Measurements from ENCODE around the gene CHST11. TPM values are rescaled to one million over a fixed set of nuclear protein-coding genes. Genes with fewer than 3 reads are reported as not detected.

Gene CHST11
- total RNA-seq, 2 experiments from 2014 or later: 53.4 to 53.6 TPM

- no peaks in the 10 kb centered on the region for H3K36me3 ChIP-seq (ENCODE audit: insufficient read depth, low read length)
- Mint-ChIP-seq H3K27ac (peak overlapping the region; percentile 86), H3K27me3 (no peaks in the 10 kb centered on the region), H3K36me3 (ENCODE audit: low read depth) (peaks cover 28% of the 10 kb centered on the region), H3K4me1 (ENCODE audit: low read depth) (peaks cover 79% of the 10 kb centered on the region), H3K9me3 (no peaks in the 10 kb centered on the region), H3K4me3 (peak overlapping the region; percentile 85)
- TF ChIP-seq, protein P1, sequence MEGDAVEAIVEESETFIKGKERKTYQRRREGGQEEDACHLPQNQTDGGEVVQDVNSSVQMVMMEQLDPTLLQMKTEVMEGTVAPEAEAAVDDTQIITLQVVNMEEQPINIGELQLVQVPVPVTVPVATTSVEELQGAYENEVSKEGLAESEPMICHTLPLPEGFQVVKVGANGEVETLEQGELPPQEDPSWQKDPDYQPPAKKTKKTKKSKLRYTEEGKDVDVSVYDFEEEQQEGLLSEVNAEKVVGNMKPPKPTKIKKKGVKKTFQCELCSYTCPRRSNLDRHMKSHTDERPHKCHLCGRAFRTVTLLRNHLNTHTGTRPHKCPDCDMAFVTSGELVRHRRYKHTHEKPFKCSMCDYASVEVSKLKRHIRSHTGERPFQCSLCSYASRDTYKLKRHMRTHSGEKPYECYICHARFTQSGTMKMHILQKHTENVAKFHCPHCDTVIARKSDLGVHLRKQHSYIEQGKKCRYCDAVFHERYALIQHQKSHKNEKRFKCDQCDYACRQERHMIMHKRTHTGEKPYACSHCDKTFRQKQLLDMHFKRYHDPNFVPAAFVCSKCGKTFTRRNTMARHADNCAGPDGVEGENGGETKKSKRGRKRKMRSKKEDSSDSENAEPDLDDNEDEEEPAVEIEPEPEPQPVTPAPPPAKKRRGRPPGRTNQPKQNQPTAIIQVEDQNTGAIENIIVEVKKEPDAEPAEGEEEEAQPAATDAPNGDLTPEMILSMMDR (IDR thresholded peaks at IDR 0.05): no peak
- H3K27ac ChIP-seq (ENCODE audit: low read depth in 1 of 2, low read length in 2 of 2): peak overlapping the region; percentile 59 to 74
- CTCF ChIA-PET: no interaction called here
- peak overlapping the region; percentile 24 for H3K4me3 ChIP-seq (ENCODE audit: low read length)
- DNase-seq (no peak), ATAC-seq (ENCODE audit: poor library complexity) (no peak)
- no peaks in the 10 kb centered on the region for H3K27me3 ChIP-seq (ENCODE audit: control insufficient read depth in 1 of 2, insufficient read depth in 2 of 2, low read length in 2 of 2)
- POLR2A ChIA-PET: interaction anchor here (1.0 to 6.2 kb wide), 4 partner anchors 11 to 32 kb away, joined by 5 to 56 read pairs (median 8); no protein-coding TSS in a partner anchor
- intact Hi-C loops (cut with DNase I, micrococcal nuclease): no loop called here
- peaks cover 69% of the 10 kb centered on the region for H3K4me1 ChIP-seq (ENCODE audit: insufficient read depth, low read length)
- H3K9me3 ChIP-seq (ENCODE audit: control insufficient read depth in 1 of 2, insufficient read depth in 1 of 2, low read length in 2 of 2): no peaks in the 10 kb centered on the region
Observed at GRCh38 chr12:104462325-104462724, 5.6 kb downstream of the CHST11 start.

DNA sequence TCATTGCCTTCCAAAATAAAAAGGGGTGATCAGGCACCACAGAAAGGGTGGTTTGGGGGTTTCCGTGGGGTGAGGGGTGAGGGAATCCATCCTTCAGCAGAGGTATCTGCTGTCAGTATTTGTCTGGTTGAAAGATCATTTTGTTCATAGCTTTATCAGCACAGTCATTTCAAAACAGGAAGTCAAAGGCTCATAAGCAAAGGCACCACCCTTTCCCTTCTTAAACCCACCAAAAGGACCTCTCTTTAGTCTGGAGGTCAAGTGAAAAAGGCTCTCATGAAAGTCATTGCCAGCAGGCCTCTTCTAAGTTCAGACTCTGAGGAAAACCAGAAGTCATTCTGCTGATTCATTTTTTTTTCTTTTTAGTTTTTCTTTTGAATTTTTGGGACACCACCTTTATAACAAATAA, 6.2 kb downstream of the CHST11 start:
- CTCF ChIA-PET: no interaction called here
- Histone ChIP-seq H3K4me1 (ENCODE audit: insufficient read depth, low read length) (peaks cover 70% of the 10 kb centered on the region), H3K36me3 (ENCODE audit: insufficient read depth, low read length) (no peaks in the 10 kb centered on the region), H3K27me3 (ENCODE audit: control insufficient read depth in 1 of 2, insufficient read depth in 2 of 2, low read length in 2 of 2) (no peaks in the 10 kb centered on the region), H3K9me3 (ENCODE audit: control insufficient read depth in 1 of 2, insufficient read depth in 1 of 2, low read length in 2 of 2) (no peaks in the 10 kb centered on the region), H3K4me3 (ENCODE audit: low read length) (peak overlapping the region; percentile 24), H3K27ac (ENCODE audit: low read depth in 1 of 2, low read length in 2 of 2) (peak overlapping the region; percentile 59 to 74)
- H3K4me3 Mint-ChIP-seq: peak overlapping the region; percentile 85
- ATAC-seq (ENCODE audit: poor library complexity) (peak; percentile 52), DNase-seq (peak in 9 of 14 experiments; percentile 29 to 80 (median 60))
- no peaks in the 10 kb centered on the region for H3K27me3 Mint-ChIP-seq
- intact Hi-C loops (cut with DNase I, micrococcal nuclease): no loop called here
- TF ChIP-seq, protein P1 (IDR thresholded peaks at IDR 0.05): no peak
- POLR2A ChIA-PET: interaction anchor here (1.0 to 2.3 kb wide), 3 partner anchors 10 to 32 kb away, joined by 5 to 10 read pairs (median 6); no protein-coding TSS in a partner anchor
- no peaks in the 10 kb centered on the region for H3K9me3 Mint-ChIP-seq
- peaks cover 22% of the 10 kb centered on the region for H3K36me3 Mint-ChIP-seq (ENCODE audit: low read depth)
- peak overlapping the region; percentile 86 for H3K27ac Mint-ChIP-seq
- peaks cover 85% of the 10 kb centered on the region for H3K4me1 Mint-ChIP-seq (ENCODE audit: low read depth)

GRCh38 chr12:104463368-104463767, 6.6 kb downstream of the CHST11 start:
- no peaks in the 10 kb centered on the region for H3K9me3 Mint-ChIP-seq
- peak overlapping the region; percentile 59 to 74 for H3K27ac ChIP-seq (ENCODE audit: low read depth in 1 of 2, low read length in 2 of 2)
- H3K4me1 ChIP-seq (ENCODE audit: insufficient read depth, low read length): peaks cover 72% of the 10 kb centered on the region
- peak overlapping the region; percentile 86 for H3K27ac Mint-ChIP-seq
- intact Hi-C loops (cut with DNase I, micrococcal nuclease): no loop called here
- peaks cover 90% of the 10 kb centered on the region for H3K4me1 Mint-ChIP-seq (ENCODE audit: low read depth)
- H3K27me3 Mint-ChIP-seq: no peaks in the 10 kb centered on the region
- H3K36me3 ChIP-seq (ENCODE audit: insufficient read depth, low read length): no peaks in the 10 kb centered on the region
- peak in 1 of 14 experiments; percentile 30 for DNase-seq
- peak overlapping the region; percentile 24 for H3K4me3 ChIP-seq (ENCODE audit: low read length)
- peaks cover 20% of the 10 kb centered on the region for H3K36me3 Mint-ChIP-seq (ENCODE audit: low read depth)
- ChIA-PET POLR2A (interaction anchor here (1.0 to 2.3 kb wide), 3 partner anchors 10 to 31 kb away, joined by 5 to 10 read pairs (median 6); no protein-coding TSS in a partner anchor), CTCF (no interaction called here)
- H3K4me3 Mint-ChIP-seq: peak overlapping the region; percentile 85
- no peaks in the 10 kb centered on the region for H3K9me3 ChIP-seq (ENCODE audit: control insufficient read depth in 1 of 2, insufficient read depth in 1 of 2, low read length in 2 of 2)
- no peaks in the 10 kb centered on the region for H3K27me3 ChIP-seq (ENCODE audit: control insufficient read depth in 1 of 2, insufficient read depth in 2 of 2, low read length in 2 of 2)
- peak; percentile 11 for ATAC-seq (ENCODE audit: poor library complexity)
- TF ChIP-seq, protein P1 (IDR thresholded peaks at IDR 0.05): no peak

Measured in CD4-positive, alpha-beta T cell (primary cell).